NAMALWA (cell line): Measurements from ENCODE around the gene MMP23B.
A peak's percentile ranks its signal among the peaks of the same experiment; 100 is the strongest.

Experiments used
- DNase-seq: peaks from one replicate; pipeline ENCODE4 v3.0.0-alpha.2; 2015; ENCODE audit warnings: low spot score

The MMP23B gene

DNA sequence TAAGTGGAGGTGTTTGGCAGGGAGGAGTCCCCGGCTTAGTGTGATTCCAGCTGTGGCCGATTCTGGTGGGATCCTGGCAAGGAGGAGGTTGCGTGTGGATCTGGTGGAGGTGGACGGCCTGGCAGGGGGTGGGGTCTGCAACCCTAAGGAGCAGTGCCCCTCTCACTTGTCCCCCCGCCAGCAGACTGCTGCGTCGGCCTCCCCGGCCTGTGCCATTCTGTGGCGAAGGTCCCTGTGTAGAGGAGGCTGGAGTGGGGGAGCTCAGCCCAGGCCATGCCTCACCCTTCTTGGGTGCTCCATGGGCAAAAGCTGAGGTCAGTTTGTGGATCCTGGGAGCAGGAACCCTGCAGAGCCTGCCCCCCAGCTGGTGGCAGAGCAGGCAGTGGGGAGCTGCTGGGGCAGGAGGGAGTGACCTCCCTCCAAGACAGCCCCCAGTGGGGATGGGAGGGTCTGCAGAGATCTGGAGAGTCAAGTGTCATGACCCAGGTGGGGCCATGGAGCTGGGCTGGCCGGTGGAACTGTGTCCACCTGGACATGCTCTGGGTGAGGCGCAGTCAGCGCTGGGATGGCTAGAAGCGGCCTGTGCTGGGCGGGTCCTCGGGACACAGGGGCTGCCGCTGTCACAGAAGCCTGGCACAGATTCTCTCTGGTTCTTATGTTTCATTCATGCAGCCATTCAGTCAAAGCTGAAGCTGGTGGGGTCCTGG, 11.4 kb upstream of the MMP23B start:
- DNase-seq, result no peak

DNA sequence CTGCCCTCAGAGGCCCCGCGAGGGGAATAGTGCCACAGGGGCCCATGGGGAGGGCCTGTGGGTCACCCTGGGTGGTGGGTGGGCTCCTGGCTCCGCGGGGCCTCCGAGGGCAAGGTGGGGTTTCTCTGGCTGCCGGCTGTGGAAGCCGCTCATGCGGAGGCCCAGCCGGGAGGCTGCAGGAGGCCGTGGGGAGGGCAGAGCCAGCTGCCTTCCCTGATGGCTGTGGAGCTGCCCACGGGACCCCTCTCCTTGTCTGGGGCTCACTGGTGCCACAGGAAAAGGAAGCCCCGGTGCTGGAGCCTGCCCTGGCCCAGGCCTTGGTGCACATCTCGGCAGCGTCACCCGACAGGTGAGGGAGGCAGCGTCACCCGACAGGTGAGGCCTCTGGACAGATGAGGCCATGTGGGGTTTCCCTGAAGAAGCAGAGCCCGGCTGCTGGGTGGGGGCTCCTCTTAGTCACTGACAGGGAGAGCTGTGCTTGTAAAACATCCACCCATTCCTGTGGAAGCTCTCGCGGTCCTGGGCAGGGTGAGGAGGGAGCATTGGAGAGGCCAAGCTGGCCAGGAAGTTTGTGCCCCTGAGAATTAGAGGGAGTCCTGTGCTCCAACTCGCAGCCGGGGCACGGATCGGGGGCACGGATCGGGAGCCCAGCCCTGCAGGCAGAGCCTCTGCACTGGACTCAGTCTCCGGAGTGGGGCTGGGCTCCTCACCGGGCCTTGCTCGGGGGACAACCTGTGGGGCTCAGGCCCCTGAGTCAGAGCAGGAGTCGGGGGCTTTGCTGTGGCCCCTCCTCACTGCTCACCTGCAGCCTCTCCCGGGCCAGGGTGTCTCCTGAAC, 10.6 kb upstream of the MMP23B start:
- DNase-seq, result no peak

DNA sequence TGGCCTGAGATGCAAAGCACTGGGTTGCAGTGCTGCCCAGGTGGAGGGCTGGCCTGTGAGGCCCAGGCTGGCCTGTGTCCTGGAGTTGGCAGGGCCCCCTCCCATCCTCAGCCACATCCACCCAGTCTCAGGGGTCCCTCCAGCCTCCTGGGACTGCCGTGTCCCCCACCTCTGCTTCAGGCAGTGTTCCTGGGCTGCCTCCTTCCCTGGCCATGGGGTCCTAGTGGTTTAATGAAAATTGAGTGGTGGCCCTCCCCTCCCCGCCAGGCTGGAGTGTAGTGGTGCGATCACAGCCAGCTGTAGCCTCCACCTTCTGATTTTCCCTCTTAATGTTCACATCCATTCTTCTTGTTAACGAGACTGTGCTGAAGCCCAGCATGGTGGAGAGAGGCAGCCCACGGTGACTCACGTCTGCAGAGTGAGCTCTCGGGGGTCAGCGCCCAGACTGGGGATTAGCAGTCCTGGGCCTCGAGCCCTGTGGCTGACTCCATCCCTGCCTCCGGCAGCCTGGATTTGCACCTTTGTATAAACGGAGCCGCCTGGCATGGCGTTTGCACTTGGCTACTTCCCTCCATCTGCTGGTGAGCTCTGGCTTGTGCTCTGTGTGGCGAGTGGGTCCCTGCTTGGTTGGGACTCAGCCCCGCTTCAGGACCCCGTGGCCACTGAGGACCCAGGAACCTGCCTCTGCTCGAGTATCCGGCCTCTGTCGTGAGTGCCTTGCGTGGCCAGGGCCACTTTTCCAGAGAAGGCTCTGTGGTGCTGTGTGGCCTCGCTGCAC, 9.8 kb upstream of the MMP23B start:
- no peak for DNase-seq

DNA sequence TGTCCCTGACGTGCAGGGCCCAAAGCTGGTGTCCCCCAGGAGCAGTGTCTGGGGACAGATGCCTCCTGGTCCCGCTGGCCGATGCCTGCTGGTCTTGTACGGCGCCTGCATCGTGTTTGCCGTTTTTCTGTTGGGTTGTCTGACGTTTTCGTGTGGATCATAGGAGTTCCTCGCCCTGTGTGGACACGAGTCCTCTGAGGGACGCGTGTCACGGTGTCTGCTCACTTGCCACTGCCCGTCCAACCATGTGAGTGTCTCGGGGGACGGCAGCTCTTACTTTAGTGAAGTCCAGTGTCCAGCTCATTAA, 9.2 kb upstream of the MMP23B start:
- no peak for DNase-seq

DNA sequence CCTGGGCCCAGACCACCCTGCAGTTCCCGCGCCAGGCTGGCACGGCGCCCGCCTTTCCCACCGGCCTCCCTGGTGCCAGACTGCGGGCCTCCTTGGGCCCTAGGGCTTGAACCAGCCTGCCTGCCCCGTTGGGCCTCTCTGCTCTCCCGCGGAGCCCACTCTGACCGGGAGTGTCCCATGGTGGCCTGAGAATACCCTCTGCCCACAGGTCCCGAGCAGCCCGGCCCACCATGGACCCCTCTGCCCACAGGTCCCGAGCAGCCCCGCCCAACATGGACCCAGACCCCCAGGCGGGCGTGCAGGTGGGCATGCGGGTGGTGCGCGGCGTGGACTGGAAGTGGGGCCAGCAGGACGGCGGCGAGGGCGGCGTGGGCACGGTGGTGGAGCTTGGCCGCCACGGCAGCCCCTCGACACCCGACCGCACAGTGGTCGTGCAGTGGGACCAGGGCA, 8.8 kb upstream of the MMP23B start:
- no peak for DNase-seq

DNA sequence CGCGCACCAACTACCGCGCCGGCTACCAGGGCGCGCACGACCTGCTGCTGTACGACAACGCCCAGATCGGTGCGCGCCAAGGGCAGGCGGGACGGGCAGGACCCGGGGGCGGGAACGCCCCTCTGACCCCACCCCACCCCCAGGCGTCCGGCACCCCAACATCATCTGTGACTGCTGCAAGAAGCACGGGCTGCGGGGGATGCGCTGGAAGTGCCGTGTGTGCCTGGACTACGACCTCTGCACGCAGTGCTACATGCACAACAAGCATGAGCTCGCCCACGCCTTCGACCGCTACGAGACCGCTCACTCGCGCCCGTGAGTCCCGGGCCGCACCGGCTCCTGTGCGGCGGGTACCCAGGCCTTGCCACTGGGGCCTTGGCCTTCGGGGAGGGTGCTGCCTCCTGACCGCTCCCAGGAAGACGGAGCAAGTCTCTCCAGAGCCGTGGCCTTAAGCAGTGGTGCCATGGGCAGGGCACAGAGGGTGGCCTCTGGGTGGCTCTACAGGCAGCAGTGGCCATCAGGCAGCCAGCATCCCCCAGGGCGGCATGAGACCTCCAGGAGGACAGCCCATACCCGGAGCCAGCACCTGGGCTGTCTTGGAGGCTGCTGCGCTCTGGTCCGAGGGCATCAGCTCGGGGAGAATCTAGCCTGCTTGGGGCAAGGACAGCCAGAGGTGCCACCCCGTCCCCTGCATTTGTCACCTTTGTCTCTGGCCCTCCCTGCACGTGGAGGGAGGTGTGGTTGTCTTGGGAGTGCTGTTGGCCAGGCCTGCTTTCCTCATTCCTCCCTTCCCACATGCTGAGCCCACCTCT, 8.1 kb upstream of the MMP23B start:
- no peak for DNase-seq

DNA sequence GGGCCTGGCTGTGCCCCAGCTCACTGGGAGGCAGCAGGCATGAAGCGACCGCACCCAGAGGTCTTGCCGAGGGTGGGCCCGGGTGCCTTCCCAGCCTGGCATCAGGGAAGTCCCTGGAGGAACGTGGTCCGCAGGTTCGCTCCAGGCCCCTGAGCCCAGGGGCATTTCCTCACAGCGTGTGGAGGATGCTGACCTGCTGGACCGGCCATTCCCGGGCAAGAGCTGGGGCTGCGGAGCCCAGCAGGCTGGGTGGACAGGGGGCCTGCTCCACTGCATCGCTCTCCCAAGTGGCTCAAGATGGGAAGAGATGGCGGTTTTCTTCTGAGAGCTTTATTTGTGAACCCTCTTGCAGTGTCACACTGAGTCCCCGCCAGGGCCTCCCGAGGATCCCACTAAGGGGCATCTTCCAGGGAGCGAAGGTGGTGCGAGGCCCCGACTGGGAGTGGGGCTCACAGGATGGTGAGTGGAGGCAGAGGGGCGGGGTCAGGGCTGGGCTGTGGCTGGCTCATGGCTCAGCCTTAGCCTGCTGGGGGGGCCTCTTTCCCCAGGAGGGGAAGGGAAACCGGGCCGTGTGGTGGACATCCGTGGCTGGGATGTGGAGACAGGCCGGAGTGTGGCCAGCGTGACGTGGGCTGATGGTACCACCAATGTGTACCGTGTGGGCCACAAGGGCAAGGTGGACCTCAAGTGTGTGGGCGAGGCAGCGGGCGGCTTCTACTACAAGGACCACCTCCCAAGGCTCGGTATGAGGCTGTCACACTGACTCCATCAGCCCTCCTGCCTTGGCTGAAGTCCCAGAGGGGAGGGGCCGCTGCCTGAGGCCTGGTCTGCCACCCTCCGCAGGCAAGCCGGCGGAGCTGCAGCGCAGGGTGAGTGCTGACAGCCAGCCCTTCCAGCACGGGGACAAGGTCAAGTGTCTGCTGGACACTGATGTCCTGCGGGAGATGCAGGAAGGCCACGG, 7.2 kb upstream of the MMP23B start:
- DNase-seq, result no peak

DNA sequence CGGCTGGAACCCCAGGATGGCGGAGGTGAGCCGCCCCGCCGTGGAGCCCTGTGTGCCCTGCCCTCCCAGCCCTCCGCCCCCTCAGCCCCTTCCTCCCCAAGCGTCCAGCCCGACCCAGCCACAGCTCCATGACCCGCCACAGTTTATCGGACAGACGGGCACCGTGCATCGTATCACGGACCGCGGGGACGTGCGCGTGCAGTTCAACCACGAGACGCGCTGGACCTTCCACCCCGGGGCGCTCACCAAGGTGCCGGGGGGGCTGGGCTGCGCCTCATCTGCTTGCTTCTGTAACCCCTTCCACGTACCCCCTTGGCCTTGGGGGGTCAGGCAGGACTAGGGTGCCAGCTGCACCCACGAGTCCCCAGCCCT, 6.6 kb upstream of the MMP23B start:
- no peak for DNase-seq

DNA sequence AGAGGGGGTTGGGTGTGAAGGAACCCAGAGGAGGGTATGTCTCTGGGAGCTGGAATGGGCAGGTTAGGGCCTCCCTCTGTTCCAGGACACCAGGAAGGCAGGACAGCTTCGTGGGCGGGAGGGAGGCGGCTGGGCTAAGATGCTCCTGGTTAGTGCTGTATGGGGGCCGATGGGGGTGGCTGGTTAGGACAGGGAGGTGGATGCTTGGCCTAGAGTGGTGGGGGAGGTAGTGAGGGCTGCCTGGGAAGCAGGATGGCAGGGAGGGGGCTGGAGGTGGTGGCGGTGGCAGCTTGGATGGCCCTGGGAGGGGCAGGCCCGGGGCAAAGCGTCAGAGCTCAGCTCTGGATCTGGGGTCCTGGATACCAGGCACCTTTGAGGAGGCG, 6.2 kb upstream of the MMP23B start:
- DNase-seq, result no peak

DNA sequence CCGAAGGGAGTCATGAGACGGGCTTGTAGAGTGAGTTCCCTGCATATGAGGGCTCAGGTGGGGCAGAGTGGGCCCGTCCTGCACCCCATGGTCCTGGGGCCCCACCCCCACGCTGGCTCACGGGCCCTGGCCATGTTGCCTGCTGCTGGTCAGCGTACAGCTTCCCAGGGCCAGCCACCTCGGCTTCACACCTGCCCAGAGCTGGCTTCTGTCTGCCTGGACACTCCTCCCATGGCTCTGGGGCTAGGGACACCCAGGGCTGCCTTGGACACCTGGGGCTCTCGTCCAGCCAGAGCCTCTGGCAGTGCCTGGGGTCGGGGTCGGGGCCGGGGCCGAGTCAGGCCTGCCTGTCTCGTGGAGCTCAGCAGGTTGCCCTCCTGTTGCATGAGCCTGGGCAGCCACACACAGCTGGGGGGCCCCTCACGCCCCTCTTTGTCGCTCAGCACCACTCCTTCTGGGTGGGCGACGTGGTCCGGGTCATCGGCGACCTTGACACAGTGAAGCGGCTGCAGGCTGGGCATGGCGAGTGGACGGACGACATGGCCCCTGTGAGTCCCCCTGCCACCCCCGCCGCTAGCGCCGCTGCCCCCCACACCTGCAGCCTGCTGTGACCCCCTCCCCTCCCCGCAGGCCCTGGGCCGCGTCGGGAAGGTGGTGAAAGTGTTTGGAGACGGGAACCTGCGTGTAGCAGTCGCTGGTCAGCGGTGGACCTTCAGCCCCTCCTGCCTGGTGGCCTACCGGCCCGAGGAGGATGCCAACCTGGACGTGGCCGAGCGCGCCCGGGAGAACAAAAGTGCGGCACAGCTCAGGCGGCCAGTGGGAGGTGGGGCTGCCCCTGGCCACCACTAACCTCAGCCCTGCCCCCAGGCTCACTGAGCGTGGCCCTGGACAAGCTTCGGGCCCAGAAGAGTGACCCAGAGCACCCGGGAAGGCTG, 5.5 kb upstream of the MMP23B start:
- DNase-seq, result no peak

DNA sequence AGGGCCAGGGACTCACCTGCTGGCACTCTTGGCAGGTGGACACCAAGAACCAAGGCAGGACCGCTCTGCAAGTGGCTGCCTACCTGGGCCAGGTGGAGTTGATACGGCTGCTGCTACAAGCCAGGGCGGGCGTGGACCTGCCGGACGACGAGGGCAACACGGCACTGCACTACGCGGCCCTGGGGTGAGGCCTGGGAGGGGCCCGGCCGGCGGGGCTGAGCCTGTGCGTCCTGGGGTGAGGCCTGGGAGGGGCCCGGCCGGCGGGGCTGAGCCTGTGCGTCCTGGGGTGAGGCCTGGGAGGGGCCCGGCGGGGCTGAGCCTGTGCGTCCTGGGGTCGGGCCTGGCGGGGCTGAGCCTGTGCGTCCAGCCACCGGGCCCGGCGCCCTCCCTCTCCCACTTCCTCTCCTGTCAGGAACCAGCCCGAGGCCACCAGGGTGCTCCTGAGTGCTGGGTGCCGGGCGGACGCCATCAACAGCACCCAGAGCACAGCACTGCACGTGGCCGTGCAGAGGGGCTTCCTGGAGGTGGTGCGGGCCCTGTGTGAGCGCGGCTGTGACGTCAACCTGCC, 4.6 kb upstream of the MMP23B start:
- no peak for DNase-seq

DNA sequence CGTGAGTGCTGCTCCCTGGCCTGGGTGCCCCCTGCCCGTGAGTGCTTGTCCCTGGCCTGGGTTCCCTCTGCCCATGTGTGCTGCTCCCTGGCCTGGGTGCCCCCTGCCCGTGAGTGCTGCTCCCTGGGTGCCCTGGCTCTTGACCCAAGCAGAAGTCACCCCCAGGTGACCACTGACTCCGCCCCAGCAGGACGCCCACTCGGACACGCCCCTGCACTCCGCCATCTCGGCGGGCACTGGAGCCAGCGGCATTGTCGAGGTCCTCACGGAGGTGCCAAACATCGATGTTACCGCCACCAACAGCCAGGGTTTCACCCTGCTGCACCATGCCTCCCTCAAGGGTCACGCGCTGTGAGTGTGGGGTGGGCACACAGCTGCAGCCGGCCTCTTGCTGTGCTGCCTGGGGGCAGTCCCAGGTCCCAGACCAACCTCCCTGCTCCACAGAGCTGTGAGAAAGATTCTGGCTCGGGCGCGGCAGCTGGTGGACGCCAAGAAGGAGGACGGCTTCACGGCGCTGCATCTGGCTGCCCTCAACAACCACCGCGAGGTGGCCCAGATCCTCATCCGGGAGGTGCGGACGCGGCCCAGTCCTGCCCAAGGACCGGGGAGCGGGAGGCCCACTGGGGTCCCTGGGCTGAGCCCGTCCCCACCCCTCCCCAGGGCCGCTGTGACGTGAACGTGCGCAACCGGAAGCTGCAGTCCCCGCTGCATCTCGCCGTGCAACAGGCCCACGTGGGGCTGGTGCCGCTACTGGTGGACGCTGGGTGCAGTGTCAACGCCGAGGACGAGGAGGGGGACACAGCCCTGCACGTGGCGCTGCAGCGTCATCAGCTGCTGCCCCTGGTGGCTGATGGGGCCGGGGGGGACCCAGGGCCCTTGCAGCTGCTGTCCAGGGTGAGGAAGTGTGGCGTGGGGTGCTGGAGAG, 3.9 kb upstream of the MMP23B start:
- no peak for DNase-seq

DNA sequence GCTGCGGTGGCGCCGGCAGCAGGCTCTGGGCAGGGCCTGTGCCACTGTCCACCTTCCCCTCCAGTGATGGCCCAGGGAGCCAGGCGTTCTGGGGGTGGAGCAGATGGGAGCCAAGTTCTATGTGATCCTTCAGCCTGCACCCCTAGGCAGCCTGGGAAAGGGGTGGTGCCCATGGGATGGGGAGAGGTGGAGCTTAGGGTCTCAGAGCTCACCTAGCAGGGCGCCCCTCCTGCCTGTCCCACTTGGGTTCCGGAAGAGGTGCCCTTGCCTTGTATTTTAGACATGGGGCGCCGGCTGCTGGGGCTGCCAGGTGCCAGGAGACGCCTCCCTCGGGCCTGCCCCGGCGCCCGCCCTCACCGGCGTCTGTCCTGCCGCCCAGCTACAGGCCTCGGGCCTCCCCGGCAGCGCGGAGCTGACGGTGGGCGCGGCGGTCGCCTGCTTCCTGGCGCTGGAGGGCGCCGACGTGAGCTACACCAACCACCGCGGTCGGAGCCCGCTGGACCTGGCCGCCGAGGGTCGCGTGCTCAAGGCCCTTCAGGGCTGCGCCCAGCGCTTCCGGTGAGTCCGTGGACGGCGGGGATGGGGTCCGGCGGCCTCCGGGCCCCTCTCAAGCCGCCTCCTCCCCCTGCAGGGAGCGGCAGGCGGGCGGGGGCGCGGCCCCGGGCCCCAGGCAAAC, 3.1 kb upstream of the MMP23B start:
- no peak for DNase-seq

DNA sequence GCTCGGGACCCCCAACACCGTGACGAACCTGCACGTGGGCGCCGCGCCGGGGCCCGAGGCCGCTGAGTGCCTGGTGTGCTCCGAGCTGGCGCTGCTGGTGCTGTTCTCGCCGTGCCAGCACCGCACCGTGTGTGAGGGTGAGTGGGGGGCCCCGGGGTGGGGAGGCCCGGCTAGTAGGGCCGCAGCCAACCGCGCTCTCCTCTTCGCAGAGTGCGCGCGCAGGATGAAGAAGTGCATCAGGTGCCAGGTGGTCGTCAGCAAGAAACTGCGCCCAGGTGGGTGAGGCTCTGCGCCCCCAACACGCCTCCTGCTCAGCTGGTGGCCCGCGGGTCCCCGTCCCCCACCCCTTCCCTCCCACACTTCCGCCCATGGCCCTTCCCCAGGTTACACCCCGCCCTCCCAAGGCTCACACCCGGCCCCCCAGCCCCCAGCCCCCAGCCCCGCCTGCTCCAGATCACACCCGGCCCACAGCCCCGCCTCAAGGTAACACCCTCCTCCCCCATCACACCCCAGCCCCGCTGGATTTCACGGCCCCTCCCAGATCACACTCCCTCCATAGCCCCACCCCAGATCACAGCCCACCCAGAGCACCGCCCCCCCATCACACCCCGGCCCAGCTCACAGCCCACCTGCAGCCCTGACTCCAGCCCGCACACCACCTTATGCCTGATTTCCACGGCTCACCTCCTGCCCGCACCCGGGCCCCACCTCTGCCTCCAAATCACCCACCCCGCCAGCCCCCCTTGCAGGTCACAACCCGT, 2.4 kb upstream of the MMP23B start:
- DNase-seq, result peak; percentile 80

DNA sequence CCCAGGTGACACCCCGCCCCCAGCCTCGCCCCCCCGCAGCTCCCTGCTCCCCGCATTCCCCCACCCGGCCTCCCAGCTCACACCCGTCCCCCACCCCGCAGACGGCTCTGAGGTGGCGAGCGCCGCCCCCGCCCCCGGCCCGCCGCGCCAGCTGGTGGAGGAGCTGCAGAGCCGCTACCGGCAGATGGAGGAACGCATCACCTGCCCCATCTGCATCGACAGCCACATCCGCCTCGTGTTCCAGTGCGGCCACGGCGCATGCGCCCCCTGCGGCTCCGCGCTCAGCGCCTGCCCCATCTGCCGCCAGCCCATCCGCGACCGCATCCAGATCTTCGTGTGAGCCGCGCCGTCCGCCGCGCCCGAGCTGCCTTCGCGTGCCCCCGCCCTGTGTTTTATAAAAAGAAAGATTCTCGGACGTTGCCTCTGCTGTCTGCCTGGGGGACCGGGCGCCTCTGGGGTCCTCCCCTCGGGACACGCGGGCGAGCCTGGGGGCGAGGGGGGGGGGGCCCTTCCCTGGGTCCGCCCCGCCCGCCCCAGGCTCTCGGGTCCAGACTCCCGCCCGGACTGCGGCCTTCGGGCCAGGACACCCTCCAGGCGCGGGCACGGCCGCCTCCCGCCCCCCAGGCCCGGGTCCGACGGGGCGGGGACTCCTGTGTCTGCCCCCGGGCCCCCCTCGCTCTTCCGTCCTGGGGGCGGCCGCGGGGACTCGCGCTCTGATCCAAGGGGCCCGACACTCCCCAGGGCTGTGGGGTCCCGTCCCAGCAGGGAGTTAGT, 1.6 kb upstream of the MMP23B start:
- peak; percentile 98 for DNase-seq
